ENCODE results near the gene MSH5. TPM values are rescaled to one million over a fixed set of nuclear protein-coding genes. Genes with fewer than 3 reads are reported as not detected.

MSH5 gene
- total and polyA plus RNA-seq, 2 donors (not counting 1 experiment from before 2014, with no cell fraction given), result 4.3 to 6.0 TPM

DNA sequence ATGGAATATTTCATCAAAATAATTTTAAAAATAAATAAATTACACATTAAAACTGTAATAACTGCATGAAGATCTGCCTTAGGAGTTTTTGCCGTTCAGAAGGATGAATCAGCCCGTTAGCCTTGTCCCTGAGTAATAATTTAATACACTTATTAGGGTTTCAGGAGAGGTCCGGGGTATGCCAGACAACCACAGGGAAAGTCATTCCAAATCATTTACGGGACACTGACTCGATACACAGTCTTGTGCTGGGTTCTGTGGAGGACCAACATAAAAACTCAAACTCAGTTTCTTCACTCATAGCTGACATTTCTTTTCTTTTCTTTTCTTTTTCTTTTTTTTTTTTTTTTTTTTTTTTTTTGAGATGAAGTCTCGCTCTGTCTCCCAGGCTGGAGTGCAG is 33.9 kb upstream of the MSH5 start:
- no peak overlapping the region for H2AFZ ChIP-seq (ENCODE audit: low read length)
- H3K27ac ChIP-seq (ENCODE audit: insufficient read depth, low read length), result no peak overlapping the region
- no peaks in the 10 kb centered on the region for H4K20me1 ChIP-seq (ENCODE audit: control insufficient read depth, extremely low read depth, insufficient read depth, low read length)
- no peak overlapping the region for H3K4me3 ChIP-seq (replicated peaks in 1 of 4; ENCODE audit: control extremely low read depth in 1 of 4, insufficient read depth in 1 of 4, low read depth in 3 of 4, low read length in 4 of 4)
- peaks cover 8% of the 10 kb centered on the region for H3K4me1 ChIP-seq (ENCODE audit: control insufficient read depth, extremely low read depth, insufficient read depth, low read length)
- H3K79me2 ChIP-seq (ENCODE audit: control insufficient read depth, insufficient read depth, low read length), result peaks cover 18% of the 10 kb centered on the region
- H3K9me3 ChIP-seq (ENCODE audit: control insufficient read depth, insufficient read depth, low read depth, low read length), result no peaks in the 10 kb centered on the region
- TF ChIP-seq, protein P1, sequence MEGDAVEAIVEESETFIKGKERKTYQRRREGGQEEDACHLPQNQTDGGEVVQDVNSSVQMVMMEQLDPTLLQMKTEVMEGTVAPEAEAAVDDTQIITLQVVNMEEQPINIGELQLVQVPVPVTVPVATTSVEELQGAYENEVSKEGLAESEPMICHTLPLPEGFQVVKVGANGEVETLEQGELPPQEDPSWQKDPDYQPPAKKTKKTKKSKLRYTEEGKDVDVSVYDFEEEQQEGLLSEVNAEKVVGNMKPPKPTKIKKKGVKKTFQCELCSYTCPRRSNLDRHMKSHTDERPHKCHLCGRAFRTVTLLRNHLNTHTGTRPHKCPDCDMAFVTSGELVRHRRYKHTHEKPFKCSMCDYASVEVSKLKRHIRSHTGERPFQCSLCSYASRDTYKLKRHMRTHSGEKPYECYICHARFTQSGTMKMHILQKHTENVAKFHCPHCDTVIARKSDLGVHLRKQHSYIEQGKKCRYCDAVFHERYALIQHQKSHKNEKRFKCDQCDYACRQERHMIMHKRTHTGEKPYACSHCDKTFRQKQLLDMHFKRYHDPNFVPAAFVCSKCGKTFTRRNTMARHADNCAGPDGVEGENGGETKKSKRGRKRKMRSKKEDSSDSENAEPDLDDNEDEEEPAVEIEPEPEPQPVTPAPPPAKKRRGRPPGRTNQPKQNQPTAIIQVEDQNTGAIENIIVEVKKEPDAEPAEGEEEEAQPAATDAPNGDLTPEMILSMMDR (conservative IDR thresholded peaks at IDR 0.05 in 1 of 2, IDR thresholded peaks at IDR 0.05 in 1 of 2; ENCODE audit: low read depth in 1 of 2, low read length in 2 of 2), result no peak
- TF ChIP-seq EZH2 (IDR thresholded peaks at IDR 0.05; ENCODE audit: low read length, missing control alignments), result no peak
- DNase-seq (ENCODE audit: low read depth in 2 of 2), result no peak
- peaks cover 5% of the 10 kb centered on the region for H3K27me3 ChIP-seq (ENCODE audit: control insufficient read depth, insufficient read depth, low read length)
- H3K9ac ChIP-seq (ENCODE audit: insufficient read depth, low read length), result no peak overlapping the region
- no peak overlapping the region for H3K4me2 ChIP-seq (ENCODE audit: extremely low read depth, insufficient read depth, low read length)
- no peaks in the 10 kb centered on the region for H3K36me3 ChIP-seq (ENCODE audit: control insufficient read depth, insufficient read depth, low read length)

DNA sequence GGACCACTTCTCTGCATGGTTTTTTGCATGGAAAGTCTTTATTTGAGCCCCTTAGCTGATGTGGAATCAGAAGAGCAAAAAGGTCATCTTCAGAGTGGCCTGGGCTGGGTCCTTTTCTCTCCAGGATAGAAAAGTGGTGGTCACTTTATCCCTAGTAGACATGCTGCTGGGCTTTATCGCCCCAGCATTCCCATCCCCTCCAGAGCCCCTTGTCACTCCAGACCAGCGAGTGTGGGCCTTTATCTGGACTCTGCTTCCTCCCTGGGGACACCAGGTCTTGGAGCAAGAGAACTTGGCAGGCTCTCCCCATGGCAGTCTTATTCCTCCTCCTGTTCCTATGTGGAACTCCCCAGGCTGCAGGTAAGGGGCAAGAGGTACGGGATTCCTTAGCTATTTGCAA is 33.2 kb upstream of the MSH5 start, which contains the start of gene LY6G6F:
TSS of gene LY6G6F (plus strand) at position 268 of the 400 bp plus-strand sequence. CDS start at position 309, 41 bp downstream.
- Histone ChIP-seq H3K79me2 (ENCODE audit: control insufficient read depth, insufficient read depth, low read length) (peaks cover 11% of the 10 kb centered on the region), H3K9me3 (ENCODE audit: control insufficient read depth, insufficient read depth, low read depth, low read length) (no peaks in the 10 kb centered on the region), H3K4me3 (replicated peaks in 1 of 4; ENCODE audit: control extremely low read depth in 1 of 4, insufficient read depth in 1 of 4, low read depth in 3 of 4, low read length in 4 of 4) (no peak within 1 kb of the TSS), H2AFZ (ENCODE audit: low read length) (no peak within 1 kb of the TSS), H4K20me1 (ENCODE audit: control insufficient read depth, extremely low read depth, insufficient read depth, low read length) (no peaks in the 10 kb centered on the region), H3K4me2 (ENCODE audit: extremely low read depth, insufficient read depth, low read length) (no peak within 1 kb of the TSS), H3K9ac (ENCODE audit: insufficient read depth, low read length) (no peak within 1 kb of the TSS), H3K27me3 (ENCODE audit: control insufficient read depth, insufficient read depth, low read length) (peaks cover 8% of the 10 kb centered on the region), H3K27ac (ENCODE audit: insufficient read depth, low read length) (no peak within 1 kb of the TSS), H3K4me1 (ENCODE audit: control insufficient read depth, extremely low read depth, insufficient read depth, low read length) (peaks cover 5% of the 10 kb centered on the region), H3K36me3 (ENCODE audit: control insufficient read depth, insufficient read depth, low read length) (no peaks in the 10 kb centered on the region)
- no peak for TF ChIP-seq EZH2 (IDR thresholded peaks at IDR 0.05; ENCODE audit: low read length, missing control alignments)
- TF ChIP-seq, protein P1 (conservative IDR thresholded peaks at IDR 0.05 in 1 of 2, IDR thresholded peaks at IDR 0.05 in 1 of 2; ENCODE audit: low read depth in 1 of 2, low read length in 2 of 2), result no peak
- DNase-seq (ENCODE audit: low read depth in 2 of 2), result no peak

DNA sequence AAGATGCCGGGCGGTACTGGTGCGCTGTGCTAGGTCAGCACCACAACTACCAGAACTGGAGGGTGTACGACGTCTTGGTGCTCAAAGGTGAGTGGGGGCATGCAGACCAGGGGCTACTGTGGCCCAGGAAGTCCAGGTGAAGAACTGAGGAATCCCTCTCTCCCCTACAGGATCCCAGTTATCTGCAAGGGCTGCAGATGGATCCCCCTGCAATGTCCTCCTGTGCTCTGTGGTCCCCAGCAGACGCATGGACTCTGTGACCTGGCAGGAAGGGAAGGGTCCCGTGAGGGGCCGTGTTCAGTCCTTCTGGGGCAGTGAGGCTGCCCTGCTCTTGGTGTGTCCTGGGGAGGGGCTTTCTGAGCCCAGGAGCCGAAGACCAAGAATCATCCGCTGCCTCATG is 32.1 kb upstream of the MSH5 start:
- no peaks in the 10 kb centered on the region for H3K4me1 ChIP-seq (ENCODE audit: control insufficient read depth, extremely low read depth, insufficient read depth, low read length)
- no peak overlapping the region for H3K9ac ChIP-seq (ENCODE audit: insufficient read depth, low read length)
- no peaks in the 10 kb centered on the region for H4K20me1 ChIP-seq (ENCODE audit: control insufficient read depth, extremely low read depth, insufficient read depth, low read length)
- H3K9me3 ChIP-seq (ENCODE audit: control insufficient read depth, insufficient read depth, low read depth, low read length), result no peaks in the 10 kb centered on the region
- no peak for TF ChIP-seq EZH2 (IDR thresholded peaks at IDR 0.05; ENCODE audit: low read length, missing control alignments)
- TF ChIP-seq, protein P1 (conservative IDR thresholded peaks at IDR 0.05 in 1 of 2, IDR thresholded peaks at IDR 0.05 in 1 of 2; ENCODE audit: low read depth in 1 of 2, low read length in 2 of 2), result no peak
- DNase-seq (ENCODE audit: low read depth in 2 of 2), result no peak
- H3K4me2 ChIP-seq (ENCODE audit: extremely low read depth, insufficient read depth, low read length), result no peak overlapping the region
- H3K79me2 ChIP-seq (ENCODE audit: control insufficient read depth, insufficient read depth, low read length), result peaks cover 2% of the 10 kb centered on the region
- no peak overlapping the region for H2AFZ ChIP-seq (ENCODE audit: low read length)
- peaks cover 13% of the 10 kb centered on the region for H3K27me3 ChIP-seq (ENCODE audit: control insufficient read depth, insufficient read depth, low read length)
- no peaks in the 10 kb centered on the region for H3K36me3 ChIP-seq (ENCODE audit: control insufficient read depth, insufficient read depth, low read length)
- H3K4me3 ChIP-seq (replicated peaks in 1 of 4; ENCODE audit: control extremely low read depth in 1 of 4, insufficient read depth in 1 of 4, low read depth in 3 of 4, low read length in 4 of 4), result no peak overlapping the region
- H3K27ac ChIP-seq (ENCODE audit: insufficient read depth, low read length), result no peak overlapping the region

Data from fibroblast of lung (primary cell).